Right renal pelvis (tissue), 4 donors: ENCODE data around the gene ADNP2. TPM values are rescaled to one million over a fixed set of nuclear protein-coding genes. Genes with fewer than 3 reads are reported as not detected.

Experiments used
- DNase-seq, 4 donors: peaks; one replicate each; pipeline ENCODE4 v3.0.0-alpha.2; 2013; ENCODE audit warnings: low read depth in 4 of 4, low spot score in 3 of 4, missing footprints in 1 of 4
- polyA plus RNA-seq, 4 donors: library from polyadenylated mRNA; unstranded; fragments of 120-200 nt; gene quantifications; one replicate each; pipeline ENCODE4 v1.2.1, GENCODE V29; 2013; ENCODE audit not compliant: insufficient read length in 4 of 4

Gene ADNP2
- polyA plus RNA-seq: 10 to 100 TPM; 21.9 to 29.2 (median 27.1) TPM

GRCh38 chr18:80108739-80109675 lies at the start of gene ADNP2:
ADNP2 (plus strand) TSS chr18:80109262; CDS start chr18:80117543, 8,281 bp downstream.
- peak; percentile 65 to 72 (median 69) for DNase-seq

GRCh38 chr18:80059945-80060344 lies 49.1 kb upstream of the ADNP2 start:
- DNase-seq: no peak

GRCh38 chr18:80065705-80066104 lies 43.4 kb upstream of the ADNP2 start:
- DNase-seq: no peak

- no peak for DNase-seq
Measured at GRCh38 chr18:80067321-80067720, 41.7 kb upstream of the ADNP2 start.

GRCh38 chr18:80067897-80068296 lies 41.2 kb upstream of the ADNP2 start:
- DNase-seq: no peak

- no peak for DNase-seq
Measured at GRCh38 chr18:80068571-80069272, 40.3 kb upstream of the ADNP2 start.

GRCh38 chr18:80070825-80071224 lies 38.2 kb upstream of the ADNP2 start:
- DNase-seq: no peak

GRCh38 chr18:80074183-80074582 lies 34.9 kb upstream of the ADNP2 start:
- no peak for DNase-seq

GRCh38 chr18:80074697-80075096 lies 34.4 kb upstream of the ADNP2 start:
- no peak for DNase-seq

- DNase-seq: no peak
Measured at GRCh38 chr18:80075940-80076339, 33.1 kb upstream of the ADNP2 start.

GRCh38 chr18:80076379-80076778 lies 32.7 kb upstream of the ADNP2 start:
- no peak for DNase-seq

GRCh38 chr18:80077873-80078272 lies 31.2 kb upstream of the ADNP2 start:
- DNase-seq: no peak

- DNase-seq: no peak
Measured at GRCh38 chr18:80086281-80086680, 22.8 kb upstream of the ADNP2 start.

GRCh38 chr18:80088036-80088435 lies 21.0 kb upstream of the ADNP2 start:
- DNase-seq: no peak

GRCh38 chr18:80088823-80089222 lies 20.2 kb upstream of the ADNP2 start:
- DNase-seq: no peak

- DNase-seq: no peak
Measured at GRCh38 chr18:80095414-80095813, 13.6 kb upstream of the ADNP2 start.

- DNase-seq: no peak
Measured at GRCh38 chr18:80096032-80096565, 13.0 kb upstream of the ADNP2 start.

GRCh38 chr18:80097201-80097600 lies 11.9 kb upstream of the ADNP2 start:
- no peak for DNase-seq

GRCh38 chr18:80103231-80103630 lies 5.8 kb upstream of the ADNP2 start:
- DNase-seq: no peak

- no peak for DNase-seq
Measured at GRCh38 chr18:80104364-80104779, 4.7 kb upstream of the ADNP2 start.
